ENCODE measurements around the gene RMI1.
"Not testable (repeated sequence)": the region's sequence is repeated elsewhere in the genome, so short reads cannot be mapped to it uniquely, and the experiment has no call there.

The RMI1 gene

DNA sequence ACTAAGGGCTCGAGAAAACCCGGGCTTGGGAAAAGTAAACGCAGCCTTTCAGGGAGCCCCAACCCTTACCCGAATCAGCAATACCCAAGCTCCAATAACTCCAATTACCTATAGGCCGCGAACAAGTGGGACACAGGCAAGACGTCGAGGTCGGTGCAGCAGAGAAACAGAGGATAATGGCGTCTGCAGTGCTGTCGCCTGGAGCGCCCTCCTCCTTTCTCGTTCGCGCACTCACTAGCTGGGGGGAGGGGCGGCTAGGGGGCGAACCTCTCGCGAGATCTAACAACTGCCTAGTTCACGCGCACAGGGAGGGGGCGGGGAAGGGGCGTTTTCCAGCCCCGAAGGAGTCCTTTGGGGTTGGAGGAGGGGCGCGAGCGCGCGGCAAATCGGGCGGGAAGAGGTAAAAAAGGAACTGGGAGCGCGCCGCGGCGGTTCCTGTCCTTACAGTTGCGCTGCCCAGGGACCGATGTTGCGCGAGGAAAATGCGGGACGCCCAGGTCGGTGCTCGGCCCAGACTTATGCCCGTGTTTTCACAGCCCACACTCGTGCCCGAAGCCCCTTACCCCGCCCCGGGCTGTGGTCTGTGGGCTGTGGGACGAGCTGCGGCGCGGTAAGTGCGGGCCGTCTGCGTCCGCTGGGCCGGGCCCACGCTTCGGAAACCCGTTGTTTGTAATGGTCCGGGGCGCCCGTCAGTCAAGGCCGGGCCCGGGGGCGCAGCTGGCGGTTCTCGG, at the start of gene RMI1:
TSS of gene RMI1 (plus strand) at position 411 of the 731 bp plus-strand sequence. CDS start 20,182 bp downstream, outside the sequence.
- peak; percentile 100 for DNase-seq

DNA sequence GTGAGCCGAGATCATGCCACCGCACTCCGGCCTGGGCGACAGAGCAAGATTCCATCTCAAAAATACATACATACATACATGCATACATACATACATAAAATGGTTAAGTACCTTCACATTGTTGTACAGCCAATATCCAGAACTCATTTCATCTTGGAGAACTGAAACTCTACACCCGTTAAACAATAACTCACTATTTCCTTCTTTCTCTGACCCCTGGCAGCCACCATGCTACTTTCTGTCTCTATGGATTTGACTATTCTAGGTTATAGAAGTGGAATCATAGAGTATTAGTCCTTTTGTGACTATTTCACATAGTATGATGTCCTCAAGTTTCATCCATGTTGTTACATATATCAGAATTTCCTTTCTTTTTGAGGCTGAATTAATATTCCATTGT, 49.7 kb upstream of the RMI1 start:
- DNase-seq, result no peak

DNA sequence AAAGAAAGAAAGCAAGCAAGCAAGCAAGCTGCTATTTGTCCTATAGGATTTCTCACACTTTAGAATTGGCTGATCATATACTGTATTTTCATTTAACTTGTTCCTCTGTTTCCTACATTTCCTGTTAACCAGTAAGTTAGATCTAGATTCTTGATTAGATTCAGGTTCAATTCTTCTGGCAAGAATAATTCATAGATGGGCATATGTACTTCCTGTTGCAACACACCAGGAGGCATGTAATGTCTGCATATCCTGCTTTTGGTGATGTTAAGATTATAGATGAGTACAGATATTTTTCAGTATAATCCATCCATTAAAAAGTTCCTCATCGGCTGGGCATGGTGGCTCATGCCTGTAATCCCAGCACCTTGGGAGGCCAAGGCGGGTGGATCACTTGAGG, 48.6 kb upstream of the RMI1 start:
- no peak for DNase-seq

DNA sequence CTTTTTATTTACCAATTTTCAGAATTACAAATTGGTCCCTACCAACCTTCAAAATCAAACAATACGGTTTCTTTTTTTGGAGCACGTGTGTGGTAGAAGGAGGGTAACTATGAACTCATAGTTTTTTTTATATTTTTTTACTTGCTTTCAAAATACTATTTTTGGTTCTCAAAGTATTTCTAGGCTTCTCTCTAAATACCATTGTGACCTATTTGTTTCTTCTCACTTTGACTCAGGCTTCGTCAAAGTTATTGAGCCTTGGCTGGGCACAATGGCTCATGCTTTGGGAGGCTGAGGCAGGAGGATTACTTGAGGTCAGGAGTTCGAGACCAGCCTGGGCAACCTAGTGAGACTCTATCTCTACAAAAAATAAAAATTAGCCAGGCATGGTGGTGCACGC, 47.8 kb upstream of the RMI1 start:
- no peak for DNase-seq

DNA sequence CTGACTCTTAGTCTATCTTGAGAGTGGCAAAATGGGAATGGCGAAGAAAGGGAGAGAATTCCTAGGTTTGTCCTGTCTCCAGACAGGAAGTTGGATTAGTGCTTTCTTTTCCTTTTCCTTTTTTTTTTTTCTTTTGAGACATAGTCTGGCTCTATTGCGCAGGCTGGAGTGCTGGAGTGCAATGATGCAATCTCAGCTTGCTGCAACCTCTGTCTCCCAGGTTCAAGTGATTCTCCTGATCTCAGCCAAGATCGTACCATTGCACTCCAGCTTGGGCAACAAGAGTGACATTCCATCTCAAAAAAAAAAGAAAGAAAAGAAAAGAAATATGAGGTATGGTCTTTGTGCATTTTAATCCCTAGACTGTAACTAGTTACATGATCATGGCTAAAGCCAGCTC, 46.8 kb upstream of the RMI1 start:
- no peak for DNase-seq

DNA sequence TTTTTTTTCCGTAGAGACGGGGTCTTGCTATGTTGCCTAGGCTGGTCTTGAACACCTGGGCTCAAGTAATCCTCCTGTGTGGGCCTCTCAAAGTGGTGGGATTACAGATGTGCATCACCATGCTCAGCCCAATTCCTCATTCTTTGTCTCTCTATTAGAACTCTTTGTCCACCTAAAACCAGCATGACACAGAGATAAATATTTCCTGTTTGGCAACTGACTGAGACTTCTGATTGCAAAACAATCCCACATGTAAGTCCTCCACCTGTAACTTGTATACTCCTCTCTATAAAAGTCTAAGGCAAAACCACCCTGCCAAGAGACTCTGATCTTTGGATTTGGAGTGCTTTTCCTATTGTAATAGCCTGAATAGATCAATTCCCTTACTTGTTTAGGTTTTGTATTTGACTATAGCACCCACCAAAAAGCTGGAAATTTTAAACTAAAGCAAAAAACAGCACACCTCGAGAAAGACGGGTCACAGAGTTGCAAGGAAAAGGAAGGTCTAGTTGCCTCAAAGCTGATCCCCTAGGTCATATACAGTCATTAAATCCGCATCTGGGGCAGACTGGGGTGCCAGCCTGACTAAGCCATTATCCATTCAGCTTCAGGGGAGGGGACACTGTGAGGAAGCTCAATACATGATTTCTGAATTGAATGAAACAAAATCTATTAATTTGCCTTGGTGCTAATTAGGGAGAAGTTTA, 45.9 kb upstream of the RMI1 start:
- DNase-seq, result no peak

DNA sequence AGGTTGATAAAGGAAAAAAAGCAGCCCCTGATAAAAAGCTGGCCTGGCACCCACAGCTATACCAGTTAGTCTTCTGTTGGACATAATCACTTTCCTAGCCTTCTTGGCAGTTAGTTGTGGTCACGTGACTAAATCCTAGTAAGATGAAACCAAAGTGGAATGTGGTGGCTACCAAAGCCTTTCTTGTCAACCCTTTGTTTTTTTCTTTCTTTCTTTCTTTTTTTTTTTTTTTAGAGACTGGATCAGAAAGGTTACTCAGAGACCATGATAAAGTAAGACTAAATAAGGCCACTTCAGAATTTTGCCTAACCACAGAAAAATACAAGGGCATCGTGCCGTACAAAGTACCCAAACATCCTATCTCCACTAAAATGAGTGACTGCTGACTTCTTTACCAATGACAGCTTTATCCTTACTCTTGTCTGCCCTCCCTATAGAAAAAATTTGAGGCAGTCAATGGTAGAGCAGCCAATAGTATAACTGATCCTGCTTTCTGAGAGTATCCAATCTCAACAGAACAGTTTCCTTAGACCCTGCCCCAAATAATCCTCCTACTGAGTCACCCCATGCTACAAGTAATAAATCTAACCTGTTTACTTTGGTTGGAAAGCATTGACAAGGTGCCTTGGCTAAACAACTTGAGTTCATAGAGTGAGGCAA, 45.2 kb upstream of the RMI1 start:
- DNase-seq, result no peak

DNA sequence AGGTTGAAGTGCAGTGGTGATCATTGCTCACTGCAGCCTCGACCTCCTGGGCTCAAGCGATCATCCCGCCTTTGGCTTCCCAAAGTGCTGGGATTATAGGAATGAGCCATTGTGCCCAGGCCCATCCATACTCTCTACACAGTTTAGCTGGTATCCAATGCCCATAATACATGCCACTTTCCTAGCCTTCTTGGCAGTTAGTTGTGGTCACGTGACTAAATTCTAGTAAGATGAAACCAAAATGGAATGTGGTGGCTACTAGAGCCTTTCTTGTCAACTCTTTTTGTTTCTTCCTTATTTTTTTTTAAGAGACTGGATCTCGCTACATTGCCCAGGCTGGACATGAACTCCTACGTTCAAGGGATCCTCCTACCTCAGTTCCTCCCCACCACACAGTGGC, 44.1 kb upstream of the RMI1 start:
- DNase-seq, result no peak

DNA sequence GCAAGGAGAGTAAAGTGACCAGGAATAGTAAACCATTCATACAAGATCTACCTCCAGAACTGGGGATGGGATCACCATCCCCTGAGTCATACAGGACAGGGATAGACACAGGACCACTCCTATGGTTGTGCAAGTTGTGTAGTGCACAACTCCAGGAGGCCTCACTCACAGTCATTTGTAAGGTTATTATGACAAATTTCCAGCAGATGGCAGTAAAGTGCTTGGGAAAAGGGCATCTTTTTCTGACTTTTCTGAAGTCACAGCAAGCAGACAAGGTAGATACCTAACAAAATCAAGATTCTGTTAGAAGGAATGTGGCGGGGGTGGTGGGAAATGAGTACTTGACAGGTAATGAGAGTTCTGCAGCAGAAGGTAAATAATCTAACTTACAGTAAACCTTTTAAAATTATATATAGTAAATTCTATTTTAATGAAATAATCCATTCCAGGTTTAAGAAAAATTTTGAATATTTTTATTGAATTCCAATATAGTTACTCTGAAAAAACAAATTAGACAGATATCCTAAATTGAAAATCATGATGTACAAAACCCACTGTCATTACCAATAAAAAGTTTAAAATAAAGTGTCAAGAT, 42.6 kb upstream of the RMI1 start:
- DNase-seq, result peak; percentile 19

DNA sequence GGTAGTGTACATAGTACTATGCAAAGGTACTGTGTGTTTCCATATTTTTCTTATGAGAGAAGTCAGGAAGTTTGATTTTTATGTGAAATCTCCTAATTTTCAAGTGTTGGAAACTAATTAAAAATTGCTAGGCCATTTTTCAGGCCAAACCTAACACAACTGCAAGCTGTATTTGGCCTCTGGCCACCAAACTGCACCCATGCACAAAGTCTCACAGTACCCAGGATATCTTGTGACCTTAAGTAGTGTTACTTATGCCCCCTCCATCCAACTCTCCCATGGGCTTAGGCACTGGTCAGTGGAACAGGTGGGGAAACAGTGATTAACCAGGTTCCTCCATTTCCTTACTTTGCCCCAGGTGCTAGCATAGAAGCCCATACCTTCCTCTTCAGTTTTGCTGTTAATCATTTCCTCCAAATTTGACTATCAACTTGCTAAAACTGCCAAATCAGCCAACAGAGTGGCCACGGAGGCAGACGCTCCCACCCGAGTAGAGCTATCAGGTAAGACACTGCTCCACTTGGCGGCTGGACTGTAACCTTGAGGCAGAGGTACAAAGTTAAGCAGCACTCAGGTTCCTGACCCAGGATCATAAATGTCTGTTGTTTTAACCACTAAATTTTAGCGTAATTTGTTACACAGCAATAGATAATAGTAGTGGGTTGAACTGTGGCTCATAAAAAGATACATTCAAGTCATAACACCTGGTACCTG, 39.9 kb upstream of the RMI1 start:
- DNase-seq, result no peak

DNA sequence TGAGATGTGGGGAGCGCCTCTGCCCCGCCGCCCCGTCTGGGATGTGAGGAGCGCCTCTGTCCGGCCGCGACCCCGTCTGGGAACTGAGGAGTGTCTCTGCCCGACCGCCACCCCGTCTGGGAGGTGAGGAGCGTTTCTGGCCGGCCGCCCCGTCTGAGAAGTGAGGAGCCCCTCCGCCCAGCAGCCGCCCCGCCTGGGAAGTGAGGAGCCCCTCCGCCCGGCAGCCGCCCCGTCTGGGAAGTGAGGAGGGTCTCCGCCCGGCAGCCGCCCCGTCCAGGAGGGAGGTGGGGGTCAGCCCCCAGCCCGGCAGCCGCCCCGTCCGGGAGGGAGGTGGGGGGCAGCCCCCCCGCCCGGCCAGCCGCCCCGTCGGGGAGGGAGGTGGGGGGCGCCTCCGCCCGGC, 32.5 kb upstream of the RMI1 start:
- DNase-seq, result not testable (repeated sequence)

DNA sequence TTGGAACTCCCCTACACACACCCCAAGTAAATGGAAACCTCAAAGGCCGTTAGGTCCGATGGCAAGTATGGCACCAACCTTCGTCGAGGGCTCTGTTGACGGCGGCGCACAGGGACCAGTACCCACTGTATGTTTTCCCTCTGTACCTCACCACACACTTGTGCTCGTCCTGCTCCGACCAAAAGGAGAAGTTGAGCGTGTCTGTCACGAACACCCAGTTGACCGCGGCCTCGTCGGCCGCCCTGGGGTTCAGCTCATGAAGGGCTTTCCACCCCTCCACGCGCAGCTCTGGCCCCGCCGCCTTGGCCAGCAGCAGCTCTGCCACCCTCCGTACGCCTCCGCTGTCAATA, 24.5 kb upstream of the RMI1 start:
- DNase-seq, result no peak

DNA sequence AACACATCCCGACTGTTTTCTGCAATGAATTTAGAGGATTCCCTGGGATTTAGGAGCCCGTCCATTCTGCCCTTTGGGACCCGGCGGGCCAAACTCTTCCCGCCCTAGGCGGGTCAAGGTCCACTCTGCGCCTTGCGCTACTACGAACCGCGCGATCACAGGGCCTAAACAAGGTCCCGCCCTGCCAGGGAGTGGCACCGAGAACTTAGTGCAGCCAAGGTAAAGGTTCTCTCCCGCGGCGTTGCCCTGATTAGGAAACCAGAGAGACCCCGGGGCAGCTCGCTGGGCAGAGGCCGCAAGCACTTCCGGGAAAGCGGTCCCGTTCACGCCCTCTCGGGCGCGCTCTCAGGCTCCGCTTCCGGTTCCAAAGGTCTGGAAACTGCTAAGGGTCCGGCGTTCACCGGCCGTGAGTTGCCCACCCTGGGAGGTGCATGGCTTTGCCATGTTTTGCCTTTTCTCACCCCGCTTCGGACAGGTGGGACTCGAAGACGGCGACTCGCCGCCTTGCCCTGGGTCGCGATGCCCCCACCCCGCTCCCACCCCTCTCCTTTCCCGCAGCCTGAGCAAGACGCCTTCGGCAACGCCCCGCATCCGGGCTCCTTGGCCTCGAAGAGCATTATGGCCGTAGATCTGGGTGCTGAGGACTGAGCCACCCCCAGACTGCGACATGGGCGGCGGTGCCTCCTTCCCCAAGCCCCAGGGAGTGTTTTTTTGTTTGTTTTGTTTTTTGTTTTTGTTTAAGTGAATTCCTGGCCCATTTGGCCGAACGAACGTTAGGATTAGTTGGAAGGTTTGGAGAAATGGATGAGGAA, 24.0 kb upstream of the RMI1 start:
- peak; percentile 36 for DNase-seq

DNA sequence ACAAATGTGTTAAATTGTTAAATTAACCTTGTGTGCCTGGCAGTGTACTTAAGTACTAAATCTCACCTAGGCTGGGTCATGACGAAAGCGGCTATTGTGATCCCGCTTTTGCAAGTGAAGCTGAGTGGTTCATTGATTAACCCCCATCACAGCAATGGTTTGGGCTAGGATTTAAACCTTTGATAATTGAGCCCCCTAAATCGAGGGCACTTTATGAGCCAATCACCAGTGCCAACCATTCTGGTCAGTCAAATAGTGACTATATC, 23.4 kb upstream of the RMI1 start:
- no peak for DNase-seq

DNA sequence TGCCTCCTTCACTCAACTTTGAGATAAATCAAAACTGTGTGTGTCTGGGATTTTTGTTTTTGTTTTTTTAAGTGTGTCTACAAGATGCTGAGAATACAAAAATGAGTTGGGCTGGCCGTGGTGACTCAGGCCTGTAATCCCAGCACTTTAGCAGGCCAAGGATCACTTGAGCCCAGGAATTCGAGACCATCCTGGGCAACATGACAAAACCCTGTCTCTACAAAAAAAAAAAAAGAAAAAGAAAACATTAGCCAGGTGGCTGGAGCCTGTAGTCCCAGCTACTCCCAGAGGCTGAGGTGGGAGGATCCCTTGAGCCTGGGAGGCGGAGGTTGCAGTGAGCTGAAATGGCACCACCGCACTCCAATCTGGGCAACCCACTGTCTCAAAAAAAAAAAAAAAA, 21.5 kb upstream of the RMI1 start:
- no peak for DNase-seq

DNA sequence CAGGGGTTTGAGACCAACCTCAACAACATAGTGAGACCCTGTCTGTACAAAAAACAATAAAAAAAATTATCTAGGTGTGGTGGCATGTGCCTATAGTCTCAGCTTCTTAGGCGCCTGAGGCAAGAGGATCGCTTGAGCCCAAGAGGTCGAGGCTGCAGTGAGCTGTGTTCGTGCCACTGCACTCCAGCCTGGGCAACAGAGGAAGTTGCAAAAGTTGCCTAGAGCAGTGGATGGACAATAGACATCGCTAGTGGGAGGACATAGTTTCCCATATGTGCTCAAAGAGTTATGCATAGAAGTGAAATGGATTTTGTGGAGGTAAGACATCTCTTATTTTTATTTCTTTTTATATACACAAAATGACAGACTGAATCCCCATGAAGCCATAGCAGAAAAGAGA, 19.6 kb upstream of the RMI1 start:
- DNase-seq, result no peak

DNA sequence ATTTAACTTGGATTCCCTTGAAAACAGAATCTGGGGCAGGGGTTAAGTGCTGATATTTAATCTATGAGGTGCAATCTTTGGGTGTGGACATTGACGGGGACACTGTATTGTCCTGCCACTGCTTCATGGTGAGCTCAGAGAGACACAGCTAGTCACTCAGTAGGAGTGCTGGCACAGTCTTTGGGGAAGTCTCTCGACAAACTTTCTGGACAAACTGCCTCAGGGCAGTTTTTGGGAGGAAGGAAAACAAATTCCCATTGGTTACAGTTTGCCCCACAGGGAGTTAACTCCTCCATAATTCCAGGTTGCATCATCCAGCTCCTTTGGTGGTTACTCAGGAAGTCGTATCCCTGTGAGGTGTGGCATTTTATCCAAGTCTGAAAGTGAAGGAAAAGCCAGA, 18.4 kb upstream of the RMI1 start:
- no peak for DNase-seq

DNA sequence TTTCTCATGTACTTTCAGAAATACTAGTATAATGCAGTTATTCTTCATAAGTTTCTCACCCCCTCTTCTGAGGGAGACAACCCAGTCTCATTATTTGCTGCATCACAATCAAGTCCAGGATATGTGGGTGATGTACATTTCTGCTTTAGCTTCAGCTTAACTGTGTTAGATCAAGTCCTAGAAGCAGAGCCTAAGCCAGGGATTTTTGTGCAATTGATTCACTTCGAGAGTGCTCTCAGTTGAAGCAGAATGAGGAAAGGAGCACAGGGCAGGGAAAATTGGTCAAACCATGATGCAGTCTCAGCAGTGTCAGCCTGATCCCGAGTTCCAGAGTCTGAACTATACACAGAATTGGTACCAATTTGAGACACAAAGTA, 15.6 kb upstream of the RMI1 start:
- no peak for DNase-seq

DNA sequence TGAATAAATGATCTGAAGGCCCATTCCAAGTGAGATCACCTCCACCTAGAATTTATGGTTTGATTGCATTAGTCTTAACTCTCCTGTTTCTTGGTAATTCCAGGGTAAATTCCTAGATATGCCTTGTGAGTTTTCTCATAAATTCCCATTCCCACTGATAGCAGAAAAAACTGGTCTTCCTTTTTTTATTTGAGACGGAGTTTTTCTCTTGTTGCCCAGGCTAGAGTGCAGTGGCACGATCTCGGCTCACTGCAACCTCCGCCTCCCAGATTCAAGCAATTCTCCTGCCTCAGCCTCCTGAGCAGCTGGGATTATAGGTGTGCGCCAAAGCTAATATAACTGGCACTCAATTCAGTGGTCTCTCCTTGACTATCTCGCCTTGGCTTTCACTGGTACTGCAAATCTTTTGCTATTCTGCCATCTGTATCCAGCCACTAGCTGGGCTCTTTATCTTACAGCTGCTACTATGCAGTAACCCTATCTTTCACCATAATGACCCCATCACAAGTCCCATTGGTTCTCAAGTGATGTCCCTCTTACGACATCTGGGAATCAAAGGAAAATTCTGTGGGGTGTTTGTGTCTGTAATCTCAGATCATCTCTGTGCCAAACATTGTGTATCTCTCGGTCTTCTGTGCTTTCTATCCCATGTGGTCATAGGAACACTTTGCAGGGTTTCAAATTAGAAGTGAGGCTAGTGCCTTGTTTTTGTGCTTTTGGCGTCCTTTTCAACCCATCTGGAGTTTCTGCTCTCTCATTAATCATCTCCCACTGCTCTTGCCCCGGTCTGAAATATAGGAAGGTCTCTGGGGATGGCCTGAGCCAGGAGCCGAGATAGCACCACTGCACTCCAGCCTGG, 15.0 kb upstream of the RMI1 start:
- DNase-seq, result no peak

DNA sequence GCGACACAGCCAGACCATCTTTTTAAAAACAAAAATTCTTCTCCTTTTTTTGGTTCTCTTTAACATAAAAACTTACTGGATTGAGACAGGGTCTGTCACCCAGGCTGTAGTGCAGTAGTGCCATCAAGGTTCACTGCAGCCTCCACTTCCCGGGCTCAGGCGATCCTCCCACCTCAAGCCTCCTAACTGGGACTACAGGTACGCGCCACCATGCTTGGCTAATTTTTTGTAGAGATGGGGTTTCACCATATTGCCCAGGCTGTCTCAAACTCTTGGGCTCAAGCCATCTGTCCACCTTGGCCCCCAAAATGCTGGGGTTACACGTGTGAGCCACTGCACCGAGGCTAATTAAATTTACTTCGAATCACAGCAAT, 14.4 kb upstream of the RMI1 start:
- DNase-seq, result no peak

DNA sequence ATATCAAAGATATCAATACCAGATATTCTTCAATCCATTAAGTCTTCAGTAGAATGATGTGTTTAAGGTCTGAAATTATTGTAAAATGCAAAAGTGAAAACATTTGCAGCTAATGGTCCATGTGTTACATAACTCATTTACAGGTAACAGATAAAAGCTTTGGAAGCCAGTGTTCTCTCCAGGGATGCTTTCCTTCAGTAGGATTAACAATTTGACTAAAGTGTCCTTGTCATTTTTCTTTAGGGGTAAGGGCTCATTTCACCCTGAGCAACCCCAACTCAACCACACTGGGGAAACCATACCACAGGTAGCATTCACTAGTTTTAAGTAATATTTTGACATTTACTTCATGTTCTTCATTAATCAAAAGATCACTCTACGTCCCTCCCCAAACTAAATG, 13.5 kb upstream of the RMI1 start:
- no peak for DNase-seq

DNA sequence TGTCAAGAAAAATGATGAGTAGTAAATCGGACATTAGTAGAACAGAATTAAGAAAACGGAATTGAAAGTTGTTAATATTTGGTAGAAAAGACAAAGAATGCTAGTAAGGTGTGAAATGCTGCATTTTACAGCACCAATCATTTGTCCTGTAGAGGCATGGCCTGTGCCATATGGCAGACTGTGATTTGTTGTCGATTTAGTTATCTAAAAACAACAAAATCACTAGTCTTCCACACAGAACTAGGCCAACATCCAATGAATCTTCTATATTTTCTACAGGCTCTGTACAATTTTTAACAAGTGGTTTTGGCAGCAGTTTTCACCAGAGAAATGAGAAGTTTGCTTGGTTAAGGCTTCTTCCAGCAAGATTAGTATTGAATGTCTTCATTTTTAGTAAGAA, 11.0 kb upstream of the RMI1 start:
- no peak for DNase-seq
